H1 (cell line): ENCODE measurements around the gene SHOX. TPM values are rescaled to one million over a fixed set of nuclear protein-coding genes. Genes with fewer than 3 reads are reported as not detected.

Experiments
- EGR1 ChIP-seq: IDR thresholded peaks from 2 replicates; pipeline ENCODE4 v1.6.1; 2011; ENCODE audit warnings: low read depth, low read length, borderline replicate concordance
- JUND ChIP-seq: IDR thresholded peaks from 2 replicates; pipeline ENCODE4 v1.6.1; 2011; ENCODE audit warnings: mild to moderate bottlenecking, improper control_type of control experiment, low read length
- NRF1 ChIP-seq: IDR thresholded peaks from 2 replicates; pipeline ENCODE4 v1.6.1; 2011; ENCODE audit warnings: mild to moderate bottlenecking, low read depth, low read length, improper control_type of control experiment
- SP2 ChIP-seq: IDR thresholded peaks from 2 replicates; pipeline ENCODE4 v1.6.1; 2012; ENCODE audit warnings: mild to moderate bottlenecking, low read length, inconsistent platforms
- SRF ChIP-seq: IDR thresholded peaks from 2 replicates; pipeline ENCODE4 v1.6.1; 2011; ENCODE audit warnings: mild to moderate bottlenecking, low read depth, low read length, moderate library complexity
- polyA plus RNA-seq, 7 experiments: library from polyadenylated mRNA; depleted of rRNA in 3 of 7; stranded (reverse) in 5 of 7; unstranded in 2 of 7; fragments of >200 nt in 5 of 7; fragments of 200-250 nt in 2 of 7; gene quantifications; 1 replicate in 5 of 7; 2 replicates in 1 of 7; 4 replicates in 1 of 7; pipeline versions ENCODE4 v1.2.1 to v1.2.3, GENCODE V29; 2011 to 2013; ENCODE audit warnings: missing spikeins in 2 of 7, mixed read lengths in 2 of 7
- total RNA-seq: library from RNA; stranded (reverse); fragmentation: NEBNext Ultra II Directional; extraction: Animal tissue kit (Norgen Biotek cat#: 25700); gene quantifications from 2 replicates; pipeline ENCODE4 v1.2.1, GENCODE V29; 2021
- TF ChIP-seq, protein P1 (sequence below): fragments of 300-600 bp; sonication (generic); IDR thresholded peaks from 2 replicates; pipeline ENCODE4 v1.7.1; 2012; ENCODE audit warnings: low read length, moderate library complexity, mild to moderate bottlenecking, inconsistent platforms; ENCODE audit not compliant: insufficient replicate concordance
- TF ChIP-seq, protein P2 (sequence below): IDR thresholded peaks from 2 replicates; pipeline ENCODE4 v1.6.1; 2012; ENCODE audit warnings: low read length, inconsistent platforms

Gene SHOX
- total and polyA plus RNA-seq, 2 of the 8 experiments (the other 6 are each of a cell fraction or from before 2014, with no cell fraction given), result 0.05 to 0.15 TPM

DNA sequence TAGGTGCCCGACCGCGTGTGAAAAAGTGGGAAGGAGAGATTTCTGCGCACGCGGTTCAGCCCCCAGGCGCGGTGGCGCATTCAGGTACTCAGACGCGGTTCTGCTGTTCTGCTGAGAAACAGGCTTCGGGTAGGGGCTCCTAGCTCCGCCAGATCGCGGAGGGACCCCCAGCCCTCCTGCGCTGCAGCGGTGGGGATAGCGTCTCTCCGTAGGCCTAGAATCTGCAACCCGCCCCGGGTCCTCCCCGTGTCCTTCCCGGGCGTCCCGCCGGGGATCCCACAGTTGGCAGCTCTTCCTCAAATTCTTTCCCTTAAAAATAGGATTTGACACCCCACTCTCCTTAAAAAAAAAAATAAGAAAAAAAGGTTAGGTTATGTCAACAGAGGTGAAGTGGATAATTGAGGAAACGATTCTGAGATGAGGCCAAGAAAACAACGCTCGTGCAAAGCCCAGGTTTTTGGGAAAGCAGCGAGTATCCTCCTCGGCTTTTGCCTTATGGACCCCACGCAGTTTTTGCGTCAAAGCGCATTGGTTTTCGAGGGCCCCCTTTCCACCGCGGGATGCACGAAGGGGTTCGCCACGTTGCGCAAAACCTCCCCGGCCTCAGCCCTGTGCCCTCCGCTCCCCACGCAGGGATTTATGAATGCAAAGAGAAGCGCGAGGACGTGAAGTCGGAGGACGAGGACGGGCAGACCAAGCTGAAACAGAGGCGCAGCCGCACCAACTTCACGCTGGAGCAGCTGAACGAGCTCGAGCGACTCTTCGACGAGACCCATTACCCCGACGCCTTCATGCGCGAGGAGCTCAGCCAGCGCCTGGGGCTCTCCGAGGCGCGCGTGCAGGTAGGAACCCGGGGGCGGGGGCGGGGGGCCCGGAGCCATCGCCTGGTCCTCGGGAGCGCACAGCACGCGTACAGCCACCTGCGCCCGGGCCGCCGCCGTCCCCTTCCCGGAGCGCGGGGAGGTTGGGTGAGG, 3.7 kb downstream of the SHOX start (continued):
- TF ChIP-seq, protein P1, sequence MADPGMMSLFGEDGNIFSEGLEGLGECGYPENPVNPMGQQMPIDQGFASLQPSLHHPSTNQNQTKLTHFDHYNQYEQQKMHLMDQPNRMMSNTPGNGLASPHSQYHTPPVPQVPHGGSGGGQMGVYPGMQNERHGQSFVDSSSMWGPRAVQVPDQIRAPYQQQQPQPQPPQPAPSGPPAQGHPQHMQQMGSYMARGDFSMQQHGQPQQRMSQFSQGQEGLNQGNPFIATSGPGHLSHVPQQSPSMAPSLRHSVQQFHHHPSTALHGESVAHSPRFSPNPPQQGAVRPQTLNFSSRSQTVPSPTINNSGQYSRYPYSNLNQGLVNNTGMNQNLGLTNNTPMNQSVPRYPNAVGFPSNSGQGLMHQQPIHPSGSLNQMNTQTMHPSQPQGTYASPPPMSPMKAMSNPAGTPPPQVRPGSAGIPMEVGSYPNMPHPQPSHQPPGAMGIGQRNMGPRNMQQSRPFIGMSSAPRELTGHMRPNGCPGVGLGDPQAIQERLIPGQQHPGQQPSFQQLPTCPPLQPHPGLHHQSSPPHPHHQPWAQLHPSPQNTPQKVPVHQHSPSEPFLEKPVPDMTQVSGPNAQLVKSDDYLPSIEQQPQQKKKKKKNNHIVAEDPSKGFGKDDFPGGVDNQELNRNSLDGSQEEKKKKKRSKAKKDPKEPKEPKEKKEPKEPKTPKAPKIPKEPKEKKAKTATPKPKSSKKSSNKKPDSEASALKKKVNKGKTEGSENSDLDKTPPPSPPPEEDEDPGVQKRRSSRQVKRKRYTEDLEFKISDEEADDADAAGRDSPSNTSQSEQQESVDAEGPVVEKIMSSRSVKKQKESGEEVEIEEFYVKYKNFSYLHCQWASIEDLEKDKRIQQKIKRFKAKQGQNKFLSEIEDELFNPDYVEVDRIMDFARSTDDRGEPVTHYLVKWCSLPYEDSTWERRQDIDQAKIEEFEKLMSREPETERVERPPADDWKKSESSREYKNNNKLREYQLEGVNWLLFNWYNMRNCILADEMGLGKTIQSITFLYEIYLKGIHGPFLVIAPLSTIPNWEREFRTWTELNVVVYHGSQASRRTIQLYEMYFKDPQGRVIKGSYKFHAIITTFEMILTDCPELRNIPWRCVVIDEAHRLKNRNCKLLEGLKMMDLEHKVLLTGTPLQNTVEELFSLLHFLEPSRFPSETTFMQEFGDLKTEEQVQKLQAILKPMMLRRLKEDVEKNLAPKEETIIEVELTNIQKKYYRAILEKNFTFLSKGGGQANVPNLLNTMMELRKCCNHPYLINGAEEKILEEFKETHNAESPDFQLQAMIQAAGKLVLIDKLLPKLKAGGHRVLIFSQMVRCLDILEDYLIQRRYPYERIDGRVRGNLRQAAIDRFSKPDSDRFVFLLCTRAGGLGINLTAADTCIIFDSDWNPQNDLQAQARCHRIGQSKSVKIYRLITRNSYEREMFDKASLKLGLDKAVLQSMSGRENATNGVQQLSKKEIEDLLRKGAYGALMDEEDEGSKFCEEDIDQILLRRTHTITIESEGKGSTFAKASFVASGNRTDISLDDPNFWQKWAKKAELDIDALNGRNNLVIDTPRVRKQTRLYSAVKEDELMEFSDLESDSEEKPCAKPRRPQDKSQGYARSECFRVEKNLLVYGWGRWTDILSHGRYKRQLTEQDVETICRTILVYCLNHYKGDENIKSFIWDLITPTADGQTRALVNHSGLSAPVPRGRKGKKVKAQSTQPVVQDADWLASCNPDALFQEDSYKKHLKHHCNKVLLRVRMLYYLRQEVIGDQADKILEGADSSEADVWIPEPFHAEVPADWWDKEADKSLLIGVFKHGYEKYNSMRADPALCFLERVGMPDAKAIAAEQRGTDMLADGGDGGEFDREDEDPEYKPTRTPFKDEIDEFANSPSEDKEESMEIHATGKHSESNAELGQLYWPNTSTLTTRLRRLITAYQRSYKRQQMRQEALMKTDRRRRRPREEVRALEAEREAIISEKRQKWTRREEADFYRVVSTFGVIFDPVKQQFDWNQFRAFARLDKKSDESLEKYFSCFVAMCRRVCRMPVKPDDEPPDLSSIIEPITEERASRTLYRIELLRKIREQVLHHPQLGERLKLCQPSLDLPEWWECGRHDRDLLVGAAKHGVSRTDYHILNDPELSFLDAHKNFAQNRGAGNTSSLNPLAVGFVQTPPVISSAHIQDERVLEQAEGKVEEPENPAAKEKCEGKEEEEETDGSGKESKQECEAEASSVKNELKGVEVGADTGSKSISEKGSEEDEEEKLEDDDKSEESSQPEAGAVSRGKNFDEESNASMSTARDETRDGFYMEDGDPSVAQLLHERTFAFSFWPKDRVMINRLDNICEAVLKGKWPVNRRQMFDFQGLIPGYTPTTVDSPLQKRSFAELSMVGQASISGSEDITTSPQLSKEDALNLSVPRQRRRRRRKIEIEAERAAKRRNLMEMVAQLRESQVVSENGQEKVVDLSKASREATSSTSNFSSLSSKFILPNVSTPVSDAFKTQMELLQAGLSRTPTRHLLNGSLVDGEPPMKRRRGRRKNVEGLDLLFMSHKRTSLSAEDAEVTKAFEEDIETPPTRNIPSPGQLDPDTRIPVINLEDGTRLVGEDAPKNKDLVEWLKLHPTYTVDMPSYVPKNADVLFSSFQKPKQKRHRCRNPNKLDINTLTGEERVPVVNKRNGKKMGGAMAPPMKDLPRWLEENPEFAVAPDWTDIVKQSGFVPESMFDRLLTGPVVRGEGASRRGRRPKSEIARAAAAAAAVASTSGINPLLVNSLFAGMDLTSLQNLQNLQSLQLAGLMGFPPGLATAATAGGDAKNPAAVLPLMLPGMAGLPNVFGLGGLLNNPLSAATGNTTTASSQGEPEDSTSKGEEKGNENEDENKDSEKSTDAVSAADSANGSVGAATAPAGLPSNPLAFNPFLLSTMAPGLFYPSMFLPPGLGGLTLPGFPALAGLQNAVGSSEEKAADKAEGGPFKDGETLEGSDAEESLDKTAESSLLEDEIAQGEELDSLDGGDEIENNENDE, result no peak
- TF ChIP-seq, protein P2, sequence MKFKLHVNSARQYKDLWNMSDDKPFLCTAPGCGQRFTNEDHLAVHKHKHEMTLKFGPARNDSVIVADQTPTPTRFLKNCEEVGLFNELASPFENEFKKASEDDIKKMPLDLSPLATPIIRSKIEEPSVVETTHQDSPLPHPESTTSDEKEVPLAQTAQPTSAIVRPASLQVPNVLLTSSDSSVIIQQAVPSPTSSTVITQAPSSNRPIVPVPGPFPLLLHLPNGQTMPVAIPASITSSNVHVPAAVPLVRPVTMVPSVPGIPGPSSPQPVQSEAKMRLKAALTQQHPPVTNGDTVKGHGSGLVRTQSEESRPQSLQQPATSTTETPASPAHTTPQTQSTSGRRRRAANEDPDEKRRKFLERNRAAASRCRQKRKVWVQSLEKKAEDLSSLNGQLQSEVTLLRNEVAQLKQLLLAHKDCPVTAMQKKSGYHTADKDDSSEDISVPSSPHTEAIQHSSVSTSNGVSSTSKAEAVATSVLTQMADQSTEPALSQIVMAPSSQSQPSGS, result no peak
- TF ChIP-seq SRF (no peak), NRF1 (no peak), SP2 (no peak), EGR1 (no peak), JUND (no peak)
